ENCODE results near the gene ARHGEF25. TPM values are rescaled to one million over a fixed set of nuclear protein-coding genes. Genes with fewer than 3 reads are reported as not detected.

The ARHGEF25 gene
- total and polyA plus RNA-seq, 2 of the 4 experiments (the other 2 are of a cell fraction) = 6.3 to 17.9 TPM

- no peak overlapping the region for H2BK120ac ChIP-seq (ENCODE audit: low read depth, low read length)
- H4K20me1 ChIP-seq (ENCODE audit: insufficient read depth, low read length) = no peaks in the 10 kb centered on the region
- no peak for TF ChIP-seq SMC3 (IDR thresholded peaks at IDR 0.05; ENCODE audit: low read depth, low read length)
- TF ChIP-seq BHLHE40 (IDR thresholded peaks at IDR 0.05; ENCODE audit: low read depth, low read length) = no peak
- no peak for TF ChIP-seq POLR2A (IDR thresholded peaks at IDR 0.05; ENCODE audit: low read depth, low read length)
- no peak for TF ChIP-seq USF2 (IDR thresholded peaks at IDR 0.05; ENCODE audit: low read depth, low read length)
- no peak for TF ChIP-seq CTCF (conservative IDR thresholded peaks at IDR 0.05; ENCODE audit: low read depth, low read length)
- no peak for TF ChIP-seq FOS (IDR thresholded peaks at IDR 0.05; ENCODE audit: low read depth, low read length)
- no peak for TF ChIP-seq NFE2L2 (IDR thresholded peaks at IDR 0.05; ENCODE audit: low read depth, low read length)
- TF ChIP-seq ELK1 (IDR thresholded peaks at IDR 0.05; ENCODE audit: borderline replicate concordance, low read depth, low read length) = no peak
- TF ChIP-seq RFX5 (IDR thresholded peaks at IDR 0.05; ENCODE audit: low read depth, low read length) = no peak
- TF ChIP-seq RCOR1 (IDR thresholded peaks at IDR 0.05; ENCODE audit: insufficient replicate concordance, low read length) = no peak
- no peak for TF ChIP-seq MAFK (IDR thresholded peaks at IDR 0.05; ENCODE audit: low read depth, low read length)
- no peak for TF ChIP-seq RAD21 (IDR thresholded peaks at IDR 0.05; ENCODE audit: low read length)
- TF ChIP-seq MAZ (IDR thresholded peaks at IDR 0.05; ENCODE audit: borderline replicate concordance, low read depth, low read length) = no peak
- no peak for TF ChIP-seq CEBPB (IDR thresholded peaks at IDR 0.05; ENCODE audit: low read depth, low read length)
- no peak for TF ChIP-seq MXI1 (IDR thresholded peaks at IDR 0.05; ENCODE audit: borderline replicate concordance, low read depth, low read length)
- no peak for TF ChIP-seq CHD1 (IDR thresholded peaks at IDR 0.05; ENCODE audit: low read depth, low read length)
- intact Hi-C loops (cut with micrococcal nuclease) (no loop called here), dilution Hi-C loops (cut with HindIII; ENCODE audit: low sequenced_read_pairs, unreplicated experiment) (no loop called here), in situ Hi-C loops (cut with MboI; ENCODE audit: low sequenced_read_pairs) (no loop called here)
- peaks cover 18% of the 10 kb centered on the region; the same call in 1 of the 2 replicates for H3K9me1 ChIP-seq (ENCODE audit: insufficient read depth, low read length)
- no peak overlapping the region for H2BK20ac ChIP-seq (ENCODE audit: low read depth, low read length)
- H3K23ac ChIP-seq (ENCODE audit: low read depth, low read length) = no peak overlapping the region
- DNase-seq = no peak
- H2BK15ac ChIP-seq (ENCODE audit: low read depth, low read length) = no peak overlapping the region
- H4K8ac ChIP-seq (ENCODE audit: low read depth in 2 of 2, low read length in 2 of 2) = no peak overlapping the region
- no peak overlapping the region for H3K4me2 ChIP-seq (ENCODE audit: low read depth, low read length)
- H2AFZ ChIP-seq (replicated peaks; ENCODE audit: low read length, poor library complexity) = no peak overlapping the region
- H3K27me3 ChIP-seq (ENCODE audit: control insufficient read depth, insufficient read depth, low read length) = no peaks in the 10 kb centered on the region
- H3K4me1 ChIP-seq (ENCODE audit: control insufficient read depth, insufficient read depth, low read length) = peaks cover 15% of the 10 kb centered on the region
- H3K9me3 ChIP-seq (ENCODE audit: control insufficient read depth, insufficient read depth, low read length) = no peaks in the 10 kb centered on the region
- H2BK5ac ChIP-seq (ENCODE audit: low read depth, low read length, poor library complexity, severe bottlenecking) = no peak overlapping the region
- H3K27ac ChIP-seq (ENCODE audit: insufficient read depth, low read length) = no peak overlapping the region
- POLR2A ChIA-PET (ENCODE audit: unreplicated experiment) = no interaction called here
- H3K9ac ChIP-seq (ENCODE audit: low read depth, low read length) = no peak overlapping the region
- no peak overlapping the region for H4K91ac ChIP-seq (ENCODE audit: insufficient read depth, low read depth, low read length)
- 100% methylated on average over 2 of the region's 11 CpGs; no CpG with 5 or more reads in 1 of the 2 experiments for WGBS, 2 experiments (ENCODE audit: extremely low coverage in 2 of 2, insufficient read length in 1 of 2)
- no peak overlapping the region for H2AK5ac ChIP-seq (ENCODE audit: low read depth, low read length)
- H3K18ac ChIP-seq (ENCODE audit: low read depth, low read length) = no peak overlapping the region
- no peak overlapping the region for H3K14ac ChIP-seq (replicated peaks; ENCODE audit: low read depth, low read length)
- no TSS peak for BruUV-seq (replicated peaks)
- CTCF ChIA-PET = no interaction called here
- H3K4me3 ChIP-seq (ENCODE audit: insufficient read depth, low read depth, low read length) = no peak overlapping the region
- no peak overlapping the region for H3K56ac ChIP-seq (ENCODE audit: extremely low read depth, insufficient read depth, low read length)
- H2AK9ac ChIP-seq (replicated peaks; ENCODE audit: low read depth, low read length, poor library complexity) = no peak overlapping the region
- H3K4ac ChIP-seq (ENCODE audit: low read depth, low read length) = no peak overlapping the region
- H4K5ac ChIP-seq (ENCODE audit: low read depth, low read length) = no peak overlapping the region
- H3K79me1 ChIP-seq (ENCODE audit: low read depth in 1 of 2, low read length in 2 of 2) = peaks cover 9 to 20% of the 10 kb centered on the region in 2 experiments
- ATAC-seq (ENCODE audit: low read depth) = no peak
- peaks cover 9% of the 10 kb centered on the region; the same call in 1 of the 2 replicates for H3K36me3 ChIP-seq (ENCODE audit: control insufficient read depth, insufficient read depth, low read length)
Observed at GRCh38 chr12:57606821-57607220, 4.4 kb upstream of the ARHGEF25 start.

Measured in IMR-90 (cell line).